HCT116 (cell line): ENCODE data around the gene RXFP1. TPM values are rescaled to one million over a fixed set of nuclear protein-coding genes. Genes with fewer than 3 reads are reported as not detected.

Experiments
- ATAC-seq: fragments of 200-7000 bp; cut with Tn5 transposase; 2 replicates; pipeline ENCODE4 v1.9.1; 2020; ENCODE audit warnings: mild to moderate bottlenecking, moderate library complexity
- BruUV-seq: library from RNA; stranded (reverse); fragments of 400-500 nt; replicated peaks from 2 replicates; lab custom pipeline; 2021; lab: Mats Ljungman, UMichigan
- CTCF ChIA-PET: fragments of 300-600 bp; sonication (Branson Sonifier 250); formaldehyde crosslinking; loops from one replicate; lab custom pipeline; 2021; ENCODE audit warnings: antibody characterized with exemption; lab: Charles Lee
- POLR2A ChIA-PET: fragments of 300-600, 350-600 bp; sonication (Branson Sonifier 250); formaldehyde crosslinking; loops from one replicate; lab custom pipeline; 2021; ENCODE audit warnings: antibody characterized with exemption; lab: Charles Lee
- RAD21 ChIA-PET, 2 experiments: fragments of 300-600 bp; sonication (Branson Sonifier 250); formaldehyde crosslinking; loops; one replicate each; lab custom pipeline; 2023; ENCODE audit warnings: low total read pairs in 2 of 2; ENCODE audit not compliant: uncharacterized antibody in 2 of 2, unreplicated experiment in 2 of 2, low non-redundant PET in 1 of 2; lab: Charles Lee
- DNase-seq: peaks from one replicate; pipeline ENCODE4 v3.0.0-alpha.2; 2010; ENCODE audit warnings: low read depth, low spot score
- H2AFZ ChIP-seq: fragments of 200-600 bp; shearing (Covaris generic), sonication (generic); 2 replicates; pipeline ENCODE4 v1.6.1; 2017; ENCODE audit warnings: low read depth, mixed run types, mixed read lengths, antibody characterized with exemption, low read length; ENCODE audit not compliant: poor library complexity, severe bottlenecking
- H3K27ac ChIP-seq: 2 replicates; pipeline ENCODE4 v1.5.1; 2012; ENCODE audit warnings: low read depth, low read length
- H3K27me3 ChIP-seq: fragments of 200-600 bp; sonication (generic); 2 replicates; pipeline ENCODE4 v1.6.1; 2016; ENCODE audit warnings: mixed run types, low read length, mixed read lengths; ENCODE audit not compliant: insufficient read depth
- H3K36me3 ChIP-seq, 2 experiments: fragments of 200-500 bp in 1 of 2; fragments of 200-600 bp in 1 of 2; sonication (Bioruptor generic) in 1 of 2; sonication (generic) in 1 of 2; 2 replicates each; pipeline versions ENCODE4 v1.5.1 to v1.6.1; 2014 to 2016; ENCODE audit warnings: low read length in 2 of 2, inconsistent platforms in 1 of 2, mixed read lengths in 1 of 2, mixed run types in 1 of 2; ENCODE audit not compliant: insufficient read depth in 2 of 2, control insufficient read depth in 1 of 2
- H3K4me1 ChIP-seq, 2 experiments: fragments of 200-600 bp in 1 of 2; sonication (generic) in 1 of 2; 2 replicates each; pipeline versions ENCODE4 v1.5.1 to v1.6.1; 2012 to 2017; ENCODE audit warnings: low read length in 2 of 2, inconsistent platforms in 1 of 2, mild to moderate bottlenecking in 1 of 2, mixed read lengths in 1 of 2, mixed run types in 1 of 2, moderate library complexity in 1 of 2; ENCODE audit not compliant: insufficient read depth in 2 of 2, control insufficient read depth in 1 of 2
- H3K4me2 ChIP-seq: fragments of 200-600 bp; sonication (generic); 2 replicates; pipeline ENCODE4 v1.6.1; 2017; ENCODE audit warnings: mixed run types, low read length, mixed read lengths
- H3K4me3 ChIP-seq, 2 experiments: fragments of 200-600 bp in 1 of 2; sonication (generic) in 1 of 2; replicated peaks in 1 of 2; 2 replicates each; pipeline ENCODE4 v1.5.1; 2011 to 2016; ENCODE audit warnings: low read length in 2 of 2, control low read depth in 1 of 2, low read depth in 1 of 2, mild to moderate bottlenecking in 1 of 2, mixed read lengths in 1 of 2, mixed run types in 1 of 2
- H3K79me2 ChIP-seq: fragments of 200-600 bp; sonication (generic); 2 replicates; pipeline ENCODE4 v1.6.1; 2017; ENCODE audit warnings: mild to moderate bottlenecking, mixed run types, low read length, moderate library complexity, mixed read lengths; ENCODE audit not compliant: insufficient read depth
- H3K9ac ChIP-seq: fragments of 200-600 bp; sonication (generic); 2 replicates; pipeline ENCODE4 v1.6.1; 2016; ENCODE audit warnings: low read length, mixed read lengths
- H3K9me2 ChIP-seq: fragments of 200-600 bp; sonication (generic), shearing (Covaris generic); 2 replicates; pipeline ENCODE4 v1.6.1; 2017; ENCODE audit warnings: mixed run types, mild to moderate bottlenecking, moderate library complexity; ENCODE audit not compliant: insufficient read depth
- H3K9me3 ChIP-seq, 2 experiments: fragments of 200-500 bp in 1 of 2; fragments of 200-600 bp in 1 of 2; sonication (Bioruptor generic) in 1 of 2; sonication (generic) in 1 of 2; 2 replicates each; pipeline ENCODE4 v1.6.1; 2014 to 2017; ENCODE audit warnings: low read length in 2 of 2, mixed read lengths in 2 of 2, inconsistent platforms in 1 of 2, low read depth in 1 of 2, mild to moderate bottlenecking in 1 of 2, mixed run types in 1 of 2, moderate library complexity in 1 of 2; ENCODE audit not compliant: control insufficient read depth in 1 of 2, insufficient read depth in 1 of 2
- H4K20me1 ChIP-seq: fragments of 200-600 bp; sonication (generic), shearing (Covaris generic); 2 replicates; pipeline ENCODE4 v1.6.1; 2017; ENCODE audit warnings: mixed run types, mild to moderate bottlenecking, moderate library complexity; ENCODE audit not compliant: insufficient read depth
- EZH2phosphoT487 ChIP-seq: fragments of 200-600 bp; IDR thresholded peaks from 2 replicates; pipeline ENCODE4 v1.6.1; 2018; ENCODE audit warnings: antibody characterized with exemption, borderline replicate concordance
- POLR2AphosphoS5 ChIP-seq: IDR thresholded peaks from 2 replicates; pipeline ENCODE4 v1.6.1; 2011; ENCODE audit warnings: mild to moderate bottlenecking, low read depth, low read length, moderate library complexity
- RAD21 ChIP-seq: IDR thresholded peaks from 2 replicates; pipeline ENCODE4 v1.6.1; 2012; ENCODE audit warnings: low read depth, mild to moderate bottlenecking
- ZBTB33 ChIP-seq: IDR thresholded peaks from 2 replicates; pipeline ENCODE4 v1.6.1; 2011; ENCODE audit warnings: mild to moderate bottlenecking, low read length, moderate library complexity; ENCODE audit not compliant: insufficient replicate concordance; ENCODE audit errors: extremely low read depth
- intact Hi-C: fragments of 100-400 bp; cut with micrococcal nuclease; formaldehyde crosslinking; loops from 2 replicates; pipeline ENCODE4 v1.10.0; 2022
- total RNA-seq: library from RNA; stranded (reverse); gene quantifications from one replicate; pipeline ENCODE4 v1.2.1, GENCODE V29; 2021; ENCODE audit not compliant: unreplicated experiment
- TF ChIP-seq, protein P1 (sequence below): IDR thresholded peaks from 2 replicates; pipeline ENCODE4 v1.6.1; 2012

Gene RXFP1
- total RNA-seq, 1 experiment from 2014 or later, result not detected

GRCh38 chr4:158581161-158581560, 59.5 kb downstream of the RXFP1 start:
- no peaks in the 10 kb centered on the region for H3K36me3 ChIP-seq
- no TSS peak for BruUV-seq
- no peaks in the 10 kb centered on the region for H3K79me2 ChIP-seq
- H2AFZ ChIP-seq, result no peak overlapping the region
- ChIA-PET POLR2A (no interaction called here), RAD21 (no interaction called here), CTCF (no interaction called here)
- TF ChIP-seq EZH2phosphoT487, result no peak
- TF ChIP-seq RAD21, result no peak
- TF ChIP-seq, protein P1, sequence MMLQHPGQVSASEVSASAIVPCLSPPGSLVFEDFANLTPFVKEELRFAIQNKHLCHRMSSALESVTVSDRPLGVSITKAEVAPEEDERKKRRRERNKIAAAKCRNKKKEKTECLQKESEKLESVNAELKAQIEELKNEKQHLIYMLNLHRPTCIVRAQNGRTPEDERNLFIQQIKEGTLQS, result no peak
- no peak overlapping the region for H3K4me2 ChIP-seq
- no peak for DNase-seq
- intact Hi-C loops, result no loop called here
- no peaks in the 10 kb centered on the region for H4K20me1 ChIP-seq
- no peak overlapping the region for H3K9ac ChIP-seq
- H3K27ac ChIP-seq, result no peak overlapping the region
- no peaks in the 10 kb centered on the region for H3K27me3 ChIP-seq
- no peaks in the 10 kb centered on the region for H3K4me1 ChIP-seq
- H3K4me3 ChIP-seq, result no peak overlapping the region
- ATAC-seq, result no peak
- H3K9me3 ChIP-seq, result no peaks in the 10 kb centered on the region
- no peaks in the 10 kb centered on the region for H3K9me2 ChIP-seq

DNA sequence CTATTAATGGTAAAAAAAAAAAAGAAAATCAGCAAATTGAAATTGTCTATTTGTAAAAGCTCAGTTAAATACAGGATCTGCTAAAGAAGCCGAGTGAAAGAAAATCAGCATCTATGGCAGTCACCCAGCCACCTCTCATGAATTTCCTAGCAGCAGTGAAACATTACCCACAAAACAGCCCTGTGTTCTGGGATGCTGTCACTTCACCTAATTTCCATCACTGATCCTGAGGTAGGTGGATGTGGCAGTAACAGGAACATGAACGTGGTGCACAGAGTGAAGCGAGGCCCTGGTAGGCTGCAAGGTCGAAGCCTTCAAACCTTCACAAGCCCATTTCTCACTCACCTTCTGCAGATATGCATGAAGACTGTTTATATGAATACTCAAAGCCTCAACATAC, 65.2 kb downstream of the RXFP1 start:
- Histone ChIP-seq H3K36me3 (no peaks in the 10 kb centered on the region), H3K4me3 (no peak overlapping the region), H3K27me3 (no peaks in the 10 kb centered on the region), H4K20me1 (no peaks in the 10 kb centered on the region), H3K9me2 (no peaks in the 10 kb centered on the region)
- intact Hi-C loops, result no loop called here
- POLR2A ChIA-PET, result no interaction called here
- DNase-seq (no peak), ATAC-seq (no peak)
- TF ChIP-seq ZBTB33 (no peak), POLR2AphosphoS5 (no peak)
- TF ChIP-seq, all 23 proteins: peak for 0
- Histone ChIP-seq H3K79me2 (no peaks in the 10 kb centered on the region), H3K9ac (no peak overlapping the region), H3K9me3 (no peaks in the 10 kb centered on the region), H3K4me2 (no peak overlapping the region), H2AFZ (no peak overlapping the region), H3K4me1 (no peaks in the 10 kb centered on the region), H3K27ac (no peak overlapping the region)
- ChIA-PET RAD21 (no interaction called here), CTCF (no interaction called here)
- BruUV-seq, result no TSS peak
